ENCODE results near the gene RPS16.
A peak's percentile ranks its signal among the peaks of the same experiment; 100 is the strongest.

RPS16 gene

GRCh38 chr19:39422020-39422419 is 13.7 kb downstream of the RPS16 start:
- no peak for DNase-seq (ENCODE audit: low read depth in 1 of 2, low spot score in 1 of 2)

- DNase-seq (ENCODE audit: low read depth in 1 of 2, low spot score in 1 of 2), result no peak
These were observed 15.0 kb downstream of the RPS16 start for GRCh38 chr19:39420769-39421168.

GRCh38 chr19:39419003-39419402 is 16.7 kb downstream of the RPS16 start:
- DNase-seq (ENCODE audit: low read depth in 1 of 2, low spot score in 1 of 2), result no peak

GRCh38 chr19:39417463-39418181 is 18.1 kb downstream of the RPS16 start:
- no peak for DNase-seq (ENCODE audit: low read depth in 1 of 2, low spot score in 1 of 2)

- DNase-seq (ENCODE audit: low read depth in 1 of 2, low spot score in 1 of 2), result no peak
These were observed 19.3 kb downstream of the RPS16 start for GRCh38 chr19:39416152-39417120.

GRCh38 chr19:39415111-39416046 is 20.4 kb downstream of the RPS16 start:
- no peak for DNase-seq (ENCODE audit: low read depth in 1 of 2, low spot score in 1 of 2)

GRCh38 chr19:39413911-39414608 is 21.7 kb downstream of the RPS16 start:
- no peak for DNase-seq (ENCODE audit: low read depth in 1 of 2, low spot score in 1 of 2)

GRCh38 chr19:39413272-39413910 is 22.4 kb downstream of the RPS16 start:
- no peak for DNase-seq (ENCODE audit: low read depth in 1 of 2, low spot score in 1 of 2)

GRCh38 chr19:39412867-39413271 is 22.9 kb downstream of the RPS16 start:
- DNase-seq (ENCODE audit: low read depth in 1 of 2, low spot score in 1 of 2), result no peak

GRCh38 chr19:39412100-39412866 is 23.5 kb downstream of the RPS16 start, which contains the start of gene PLEKHG2:
PLEKHG2 (plus strand) TSS chr19:39412669; CDS start chr19:39414087, 1,418 bp downstream.
- DNase-seq (ENCODE audit: low read depth in 1 of 2, low spot score in 1 of 2), result peak; percentile 96 to 98

- DNase-seq (ENCODE audit: low read depth in 1 of 2, low spot score in 1 of 2), result peak; percentile 74 to 83
These were observed 24.0 kb downstream of the RPS16 start for GRCh38 chr19:39411832-39412099.

GRCh38 chr19:39411081-39411831 is 24.5 kb downstream of the RPS16 start:
- no peak for DNase-seq (ENCODE audit: low read depth in 1 of 2, low spot score in 1 of 2)

GRCh38 chr19:39410831-39411080 is 25.0 kb downstream of the RPS16 start:
- no peak for DNase-seq (ENCODE audit: low read depth in 1 of 2, low spot score in 1 of 2)

GRCh38 chr19:39410017-39410830 is 25.5 kb downstream of the RPS16 start:
- peak in 1 of 2 donors; percentile 61 for DNase-seq (ENCODE audit: low read depth in 1 of 2, low spot score in 1 of 2)

- DNase-seq (ENCODE audit: low read depth in 1 of 2, low spot score in 1 of 2), result peak; percentile 63 to 67
These were observed 26.3 kb downstream of the RPS16 start for GRCh38 chr19:39409208-39410016.

GRCh38 chr19:39408392-39409207 is 27.1 kb downstream of the RPS16 start:
- DNase-seq (ENCODE audit: low read depth in 1 of 2, low spot score in 1 of 2), result no peak

All from activated T-helper 1 cell treated with anti-CD3 and anti-CD28 coated beads, Interleukin-2, amount 50 U/mL, for 16 hours (primary cell).